ENCODE measurements around the gene EIF1AD.

The EIF1AD gene

GRCh38 chr11:65954771-65955170, 47.2 kb downstream of the EIF1AD start (continued):
- TF ChIP-seq CSRNP3 (CRISPR knock-in tag; IDR thresholded peaks at IDR 0.05) (no peak), CSDC2 (CRISPR knock-in tag; IDR thresholded peaks at IDR 0.05) (no peak), TCF4 (CRISPR knock-in tag; IDR thresholded peaks at IDR 0.05; ENCODE audit: borderline replicate concordance) (no peak), TOX (CRISPR knock-in tag; IDR thresholded peaks at IDR 0.05; ENCODE audit: borderline replicate concordance) (no peak), ZNF565 (CRISPR knock-in tag; conservative IDR thresholded peaks at IDR 0.05; ENCODE audit: low read depth) (no peak), ZNF70 (CRISPR knock-in tag; IDR thresholded peaks at IDR 0.05) (no peak), OSR1 (CRISPR knock-in tag; IDR thresholded peaks at IDR 0.05) (no peak), BACH2 (CRISPR knock-in tag; IDR thresholded peaks at IDR 0.05; ENCODE audit: borderline replicate concordance) (no peak), GLIS3 (CRISPR knock-in tag; IDR thresholded peaks at IDR 0.05) (no peak)

GRCh38 chr11:65953471-65953870, 48.5 kb downstream of the EIF1AD start:
- ATAC-seq = no peak
- TF ChIP-seq GLIS3 (CRISPR knock-in tag; IDR thresholded peaks at IDR 0.05) = no peak
- TF ChIP-seq CSRNP3 (CRISPR knock-in tag; IDR thresholded peaks at IDR 0.05) = no peak
- no peak for TF ChIP-seq ZNF70 (CRISPR knock-in tag; IDR thresholded peaks at IDR 0.05)
- TF ChIP-seq ZFP3 (CRISPR knock-in tag; IDR thresholded peaks at IDR 0.05) = no peak
- no peak for TF ChIP-seq CREB5 (CRISPR knock-in tag; IDR thresholded peaks at IDR 0.05; ENCODE audit: low read depth)
- no peak for TF ChIP-seq SNAI2 (CRISPR knock-in tag; IDR thresholded peaks at IDR 0.05)
- no peak for TF ChIP-seq TCF4 (CRISPR knock-in tag; IDR thresholded peaks at IDR 0.05; ENCODE audit: borderline replicate concordance)
- no peak for TF ChIP-seq TOX (CRISPR knock-in tag; IDR thresholded peaks at IDR 0.05; ENCODE audit: borderline replicate concordance)
- no peak for TF ChIP-seq ESRRG (CRISPR knock-in tag; IDR thresholded peaks at IDR 0.05)
- no peak for TF ChIP-seq POU6F1 (CRISPR knock-in tag; IDR thresholded peaks at IDR 0.05; ENCODE audit: borderline replicate concordance, low read depth)
- no peak for TF ChIP-seq ISL1 (CRISPR knock-in tag; IDR thresholded peaks at IDR 0.05)
- TF ChIP-seq TSHZ2 (CRISPR knock-in tag; IDR thresholded peaks at IDR 0.05) = no peak

- ATAC-seq = no peak
- TF ChIP-seq TOX (CRISPR knock-in tag; IDR thresholded peaks at IDR 0.05; ENCODE audit: borderline replicate concordance) (no peak), TSHZ2 (CRISPR knock-in tag; IDR thresholded peaks at IDR 0.05) (no peak), PATZ1 (CRISPR knock-in tag; IDR thresholded peaks at IDR 0.05; ENCODE audit: borderline replicate concordance) (no peak), ZC3H10 (CRISPR knock-in tag; IDR thresholded peaks at IDR 0.05) (no peak), ZNF70 (CRISPR knock-in tag; IDR thresholded peaks at IDR 0.05) (no peak), SNAI2 (CRISPR knock-in tag; IDR thresholded peaks at IDR 0.05) (no peak), POU6F1 (CRISPR knock-in tag; IDR thresholded peaks at IDR 0.05; ENCODE audit: borderline replicate concordance, low read depth) (no peak), PPARA (CRISPR knock-in tag; IDR thresholded peaks at IDR 0.05; ENCODE audit: borderline replicate concordance) (no peak), CSRNP3 (CRISPR knock-in tag; IDR thresholded peaks at IDR 0.05) (no peak), CSDC2 (CRISPR knock-in tag; IDR thresholded peaks at IDR 0.05) (no peak), ZFP3 (CRISPR knock-in tag; IDR thresholded peaks at IDR 0.05) (no peak)
These were observed 49.9 kb downstream of the EIF1AD start for GRCh38 chr11:65952052-65952521.

Data from SK-N-SH treated with all-trans-retinoic acid at 6 μM for 48 hours (cell line).